Kidney tubule cell (primary cell): Measurements from ENCODE around the gene AUTS2.
A peak's percentile ranks its signal among the peaks of the same experiment; 100 is the strongest.

ENCODE experiments used
- DNase-seq: peaks from one replicate; pipeline ENCODE4 v3.0.0-alpha.2; 2018; ENCODE audit warnings: low spot score

The AUTS2 gene

GRCh38 chr7:70498232-70498992, 900.1 kb downstream of the AUTS2 start:
- DNase-seq: no peak

GRCh38 chr7:70500261-70500660, 902.0 kb downstream of the AUTS2 start:
- DNase-seq: no peak

- DNase-seq: no peak
Measured at GRCh38 chr7:70502117-70502863, 904.0 kb downstream of the AUTS2 start.

GRCh38 chr7:70504254-70504653, 906.0 kb downstream of the AUTS2 start:
- DNase-seq: no peak

- no peak for DNase-seq
Measured at GRCh38 chr7:70505468-70505867, 907.2 kb downstream of the AUTS2 start.

- no peak for DNase-seq
Measured at GRCh38 chr7:70505886-70506285, 907.6 kb downstream of the AUTS2 start.

- no peak for DNase-seq
Measured at GRCh38 chr7:70506434-70506833, 908.2 kb downstream of the AUTS2 start.

- no peak for DNase-seq
Measured at GRCh38 chr7:70512144-70512543, 913.9 kb downstream of the AUTS2 start.

GRCh38 chr7:70512761-70513160, 914.5 kb downstream of the AUTS2 start:
- DNase-seq: no peak

GRCh38 chr7:70520611-70521010, 922.3 kb downstream of the AUTS2 start:
- DNase-seq: peak; percentile 59

- no peak for DNase-seq
Measured at GRCh38 chr7:70523249-70523988, 925.1 kb downstream of the AUTS2 start.

- no peak for DNase-seq
Measured at GRCh38 chr7:70523989-70524351, 925.7 kb downstream of the AUTS2 start.

GRCh38 chr7:70525991-70526390, 927.7 kb downstream of the AUTS2 start:
- no peak for DNase-seq

- DNase-seq: no peak
Measured at GRCh38 chr7:70527520-70528115, 929.3 kb downstream of the AUTS2 start.

- DNase-seq: no peak
Measured at GRCh38 chr7:70529436-70529835, 931.2 kb downstream of the AUTS2 start.

- DNase-seq: no peak
Measured at GRCh38 chr7:70529914-70530585, 931.8 kb downstream of the AUTS2 start.

- no peak for DNase-seq
Measured at GRCh38 chr7:70533614-70534013, 935.3 kb downstream of the AUTS2 start.

- DNase-seq: peak; percentile 26
Measured at GRCh38 chr7:70539205-70539604, 940.9 kb downstream of the AUTS2 start.

- no peak for DNase-seq
Measured at GRCh38 chr7:70539617-70540016, 941.3 kb downstream of the AUTS2 start.

- DNase-seq: no peak
Measured at GRCh38 chr7:70540641-70541040, 942.4 kb downstream of the AUTS2 start.

- no peak for DNase-seq
Measured at GRCh38 chr7:70542750-70543376, 944.6 kb downstream of the AUTS2 start.
